Kidney epithelial cell (primary cell): ENCODE results near the gene GET4. TPM values are rescaled to one million over a fixed set of nuclear protein-coding genes. Genes with fewer than 3 reads are reported as not detected.

Experiments used
- DNase-seq: peaks from one replicate; pipeline ENCODE4 v3.0.0-alpha.2; 2010; ENCODE audit warnings: low read depth
- H3K27me3 ChIP-seq: 2 replicates; pipeline ENCODE4 v1.6.0; 2011; ENCODE audit warnings: low read length; ENCODE audit not compliant: control insufficient read depth, insufficient read depth
- H3K36me3 ChIP-seq: 2 replicates; pipeline ENCODE4 v1.5.1; 2011; ENCODE audit warnings: low read length; ENCODE audit not compliant: control insufficient read depth, insufficient read depth
- H3K4me3 ChIP-seq: 2 replicates; pipeline ENCODE4 v1.5.1; 2011; ENCODE audit warnings: low read depth, mild to moderate bottlenecking, control low read depth, low read length
- CTCF ChIP-seq: IDR thresholded peaks from 2 replicates; pipeline ENCODE4 v1.5.1; 2011; ENCODE audit warnings: mild to moderate bottlenecking, moderate library complexity, low read length, control low read depth, inconsistent platforms; ENCODE audit not compliant: insufficient read depth, poor library complexity, severe bottlenecking
- total RNA-seq: library from RNA; depleted of rRNA; stranded (reverse); fragments of >200 nt; gene quantifications from 2 replicates; pipeline ENCODE4 v1.2.3, GENCODE V29; 2015

The GET4 gene
- total RNA-seq, 1 donor from 2014 or later: 63.1 TPM

GRCh38 chr7:856444-857095 is 19.8 kb upstream of the GET4 start:
- TF ChIP-seq CTCF: no peak
- no peaks in the 10 kb centered on the region for H3K27me3 ChIP-seq
- H3K36me3 ChIP-seq: peaks cover 3% of the 10 kb centered on the region
- no peak overlapping the region for H3K4me3 ChIP-seq
- no peak for DNase-seq

- no peak overlapping the region for H3K4me3 ChIP-seq
- no peaks in the 10 kb centered on the region for H3K27me3 ChIP-seq
- TF ChIP-seq CTCF: no peak
- H3K36me3 ChIP-seq: peaks cover 3% of the 10 kb centered on the region
- no peak for DNase-seq
Measured at GRCh38 chr7:857661-858060, 18.7 kb upstream of the GET4 start.

GRCh38 chr7:859359-860030 is 16.9 kb upstream of the GET4 start:
- Histone ChIP-seq H3K27me3 (no peaks in the 10 kb centered on the region), H3K36me3 (peaks cover 1% of the 10 kb centered on the region), H3K4me3 (no peak overlapping the region)
- TF ChIP-seq CTCF: no peak
- no peak for DNase-seq

- Histone ChIP-seq H3K36me3 (peaks cover 1% of the 10 kb centered on the region), H3K4me3 (no peak overlapping the region), H3K27me3 (no peaks in the 10 kb centered on the region)
- no peak for DNase-seq
- no peak for TF ChIP-seq CTCF
Measured at GRCh38 chr7:860149-860548, 16.2 kb upstream of the GET4 start.

- DNase-seq: no peak
- no peak for TF ChIP-seq CTCF
- Histone ChIP-seq H3K36me3 (peaks cover 1% of the 10 kb centered on the region), H3K4me3 (no peak overlapping the region), H3K27me3 (no peaks in the 10 kb centered on the region)
Measured at GRCh38 chr7:861222-861621, 15.1 kb upstream of the GET4 start.
